ENCODE measurements around the gene RELCH.

The RELCH gene

GRCh38 chr18:62187543-62188510 is 772 bp downstream of the RELCH start:
- DNase-seq, result peak; percentile 18 to 65

GRCh38 chr18:62189208-62189607 is 2.2 kb downstream of the RELCH start:
- DNase-seq, result no peak

GRCh38 chr18:62196079-62196478 is 9.0 kb downstream of the RELCH start:
- no peak for DNase-seq

- no peak for DNase-seq
Observed at GRCh38 chr18:62196980-62197379, 9.9 kb downstream of the RELCH start.

GRCh38 chr18:62198259-62198658 is 11.2 kb downstream of the RELCH start:
- no peak for DNase-seq

- no peak for DNase-seq
Observed at GRCh38 chr18:62199629-62200028, 12.6 kb downstream of the RELCH start.

GRCh38 chr18:62200121-62200914 is 13.3 kb downstream of the RELCH start:
- no peak for DNase-seq

GRCh38 chr18:62201870-62202269 is 14.8 kb downstream of the RELCH start:
- no peak for DNase-seq

GRCh38 chr18:62205824-62206223 is 18.8 kb downstream of the RELCH start:
- DNase-seq, result no peak

- DNase-seq, result no peak
Observed at GRCh38 chr18:62206593-62206992, 19.5 kb downstream of the RELCH start.

GRCh38 chr18:62209046-62209445 is 22.0 kb downstream of the RELCH start:
- DNase-seq, result no peak

GRCh38 chr18:62210138-62210537 is 23.1 kb downstream of the RELCH start:
- DNase-seq, result no peak

GRCh38 chr18:62211325-62211828 is 24.3 kb downstream of the RELCH start:
- DNase-seq, result no peak

- no peak for DNase-seq
Observed at GRCh38 chr18:62214790-62215189, 27.7 kb downstream of the RELCH start.

- DNase-seq, result no peak
Observed at GRCh38 chr18:62224229-62224628, 37.2 kb downstream of the RELCH start.

- no peak for DNase-seq
Observed at GRCh38 chr18:62226047-62226446, 39.0 kb downstream of the RELCH start.

GRCh38 chr18:62236252-62236651 is 49.2 kb downstream of the RELCH start:
- DNase-seq, result no peak

GRCh38 chr18:62239475-62239874 is 52.4 kb downstream of the RELCH start:
- DNase-seq, result no peak

GRCh38 chr18:62242955-62243354 is 55.9 kb downstream of the RELCH start:
- DNase-seq, result peak in 1 of 2 experiments; percentile 3

- DNase-seq, result no peak
Observed at GRCh38 chr18:62245177-62245576, 58.1 kb downstream of the RELCH start.

- no peak for DNase-seq
Observed at GRCh38 chr18:62245699-62246098, 58.6 kb downstream of the RELCH start.

- no peak for DNase-seq
Observed at GRCh38 chr18:62248313-62248712, 61.3 kb downstream of the RELCH start.

GRCh38 chr18:62249478-62250097 is 62.5 kb downstream of the RELCH start:
- peak in 1 of 2 experiments; percentile 60 for DNase-seq

Data from NCI-H524 (cell line).